ENCODE results near the gene KCNIP1.

DNA sequence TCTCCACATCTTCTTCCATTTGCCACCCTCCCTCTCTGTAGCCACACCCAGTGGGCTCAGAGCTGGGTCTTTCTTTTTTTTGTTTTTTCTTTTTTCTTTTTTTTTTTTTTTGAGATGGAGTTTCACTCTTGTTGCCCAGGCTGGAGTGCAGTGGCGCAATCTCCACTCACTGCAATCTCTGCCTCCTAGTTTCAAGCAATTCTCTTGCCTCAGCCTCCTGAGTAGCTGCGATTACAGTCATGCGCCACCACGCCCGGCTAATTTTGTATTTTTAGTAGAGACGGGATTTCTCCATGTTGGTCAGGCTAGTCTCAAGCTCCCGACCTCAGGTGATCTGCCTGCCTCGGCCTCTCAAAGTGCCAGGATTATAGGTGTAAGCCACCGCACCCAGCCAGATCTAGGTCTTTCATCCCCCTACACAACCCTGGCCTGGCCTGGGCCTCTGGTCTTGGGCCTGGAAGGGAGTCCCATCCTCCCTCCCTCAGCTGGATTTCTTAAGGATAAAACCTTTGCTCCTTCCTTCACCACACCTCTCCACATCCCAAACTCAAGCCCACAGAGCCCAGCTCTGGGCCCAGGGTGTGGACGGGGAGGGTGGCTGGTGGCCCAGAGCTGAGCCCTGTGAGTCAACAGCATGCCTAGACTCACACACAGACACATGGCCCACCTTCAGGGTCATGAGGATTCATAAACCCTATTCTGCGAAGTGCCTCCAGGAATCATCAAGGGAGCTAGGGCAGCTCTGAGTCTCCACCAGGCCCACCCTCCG, 18.8 kb upstream of the KCNIP1 start:
- TF ChIP-seq, protein P1, sequence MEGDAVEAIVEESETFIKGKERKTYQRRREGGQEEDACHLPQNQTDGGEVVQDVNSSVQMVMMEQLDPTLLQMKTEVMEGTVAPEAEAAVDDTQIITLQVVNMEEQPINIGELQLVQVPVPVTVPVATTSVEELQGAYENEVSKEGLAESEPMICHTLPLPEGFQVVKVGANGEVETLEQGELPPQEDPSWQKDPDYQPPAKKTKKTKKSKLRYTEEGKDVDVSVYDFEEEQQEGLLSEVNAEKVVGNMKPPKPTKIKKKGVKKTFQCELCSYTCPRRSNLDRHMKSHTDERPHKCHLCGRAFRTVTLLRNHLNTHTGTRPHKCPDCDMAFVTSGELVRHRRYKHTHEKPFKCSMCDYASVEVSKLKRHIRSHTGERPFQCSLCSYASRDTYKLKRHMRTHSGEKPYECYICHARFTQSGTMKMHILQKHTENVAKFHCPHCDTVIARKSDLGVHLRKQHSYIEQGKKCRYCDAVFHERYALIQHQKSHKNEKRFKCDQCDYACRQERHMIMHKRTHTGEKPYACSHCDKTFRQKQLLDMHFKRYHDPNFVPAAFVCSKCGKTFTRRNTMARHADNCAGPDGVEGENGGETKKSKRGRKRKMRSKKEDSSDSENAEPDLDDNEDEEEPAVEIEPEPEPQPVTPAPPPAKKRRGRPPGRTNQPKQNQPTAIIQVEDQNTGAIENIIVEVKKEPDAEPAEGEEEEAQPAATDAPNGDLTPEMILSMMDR (IDR thresholded peaks at IDR 0.05): no peak
- TF ChIP-seq POLR2A (IDR thresholded peaks at IDR 0.05): no peak
- no peak for TF ChIP-seq POLR2AphosphoS5 (IDR thresholded peaks at IDR 0.05)
